Amniotic stem cell (primary cell): Measurements from ENCODE around the gene RPL32.

Experiments
- DNase-seq: peaks from one replicate; lab custom pipeline; 2025; lab: John Stamatoyannopoulos, UW

Gene RPL32

DNA sequence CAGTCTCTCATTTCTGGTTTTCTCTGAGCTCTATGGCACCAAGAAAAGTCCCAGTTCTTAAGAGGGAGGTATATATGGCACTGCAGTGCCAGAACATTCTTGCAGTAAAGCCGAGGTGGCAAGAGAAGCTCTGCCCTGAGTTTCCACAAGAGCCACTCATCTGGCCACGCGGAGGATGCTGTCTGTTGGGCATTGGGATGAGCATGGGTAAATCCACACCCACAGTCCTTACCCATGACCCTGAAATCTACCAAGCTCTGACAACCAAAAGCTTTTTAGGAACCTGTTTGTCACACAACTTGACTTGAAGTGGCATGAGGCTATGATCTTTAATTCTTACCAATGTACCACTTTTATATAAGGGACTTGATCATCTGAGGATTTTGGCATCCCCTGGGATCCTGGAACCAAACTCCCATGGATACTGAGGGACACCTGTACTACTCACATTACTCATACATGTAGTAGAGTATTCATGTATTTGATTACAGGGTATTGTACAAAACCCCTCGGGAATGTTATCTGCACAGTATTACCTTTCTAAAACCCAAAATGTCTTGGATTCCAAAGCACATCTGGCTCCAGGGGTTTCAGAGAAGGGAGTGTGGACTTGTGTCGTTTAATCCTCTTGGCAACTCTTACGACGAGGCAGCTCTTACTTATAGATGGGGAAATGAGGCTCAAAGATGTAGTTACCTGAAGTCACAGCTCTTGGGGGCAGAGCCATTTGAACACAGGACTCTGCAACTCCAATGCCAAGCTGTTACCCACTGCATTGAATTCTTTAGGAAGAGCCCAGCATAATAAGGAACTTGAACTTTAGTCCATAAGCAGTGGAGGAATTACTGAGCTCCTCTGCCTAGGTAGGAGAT, 8.8 kb downstream of the RPL32 start:
- DNase-seq: no peak

DNA sequence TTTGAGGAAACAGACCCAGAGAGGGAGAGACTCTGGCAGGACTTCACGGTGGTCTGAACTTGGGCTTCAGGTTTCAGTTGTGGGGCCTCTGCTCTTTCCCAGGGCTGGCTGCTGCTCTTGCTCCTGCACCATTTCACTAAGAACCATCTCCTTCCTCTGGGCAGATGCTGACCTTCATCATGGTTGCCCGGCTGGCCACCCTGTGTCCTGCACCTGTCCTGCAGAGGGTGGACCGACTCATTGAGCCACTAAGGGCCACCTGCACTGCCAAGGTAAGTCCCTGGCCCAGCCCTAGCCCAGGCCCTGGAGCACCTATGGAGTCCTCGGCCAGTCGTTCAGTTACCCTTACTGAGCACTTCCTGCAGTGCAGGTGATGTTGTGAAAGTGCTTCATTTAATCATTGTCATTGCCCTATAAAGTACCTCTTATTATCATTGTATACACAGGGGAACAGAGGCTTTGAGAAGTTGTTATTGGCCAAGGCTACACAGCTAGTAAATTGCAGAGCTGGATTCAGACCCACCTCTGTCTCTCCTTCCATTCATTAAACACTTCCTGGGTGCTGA, 10.0 kb downstream of the RPL32 start:
- DNase-seq: no peak

- no peak for DNase-seq
Measured at GRCh38 chr3:12830785-12831156, 10.6 kb downstream of the RPL32 start.

- DNase-seq: no peak
Measured at GRCh38 chr3:12829886-12830784, 11.2 kb downstream of the RPL32 start.

DNA sequence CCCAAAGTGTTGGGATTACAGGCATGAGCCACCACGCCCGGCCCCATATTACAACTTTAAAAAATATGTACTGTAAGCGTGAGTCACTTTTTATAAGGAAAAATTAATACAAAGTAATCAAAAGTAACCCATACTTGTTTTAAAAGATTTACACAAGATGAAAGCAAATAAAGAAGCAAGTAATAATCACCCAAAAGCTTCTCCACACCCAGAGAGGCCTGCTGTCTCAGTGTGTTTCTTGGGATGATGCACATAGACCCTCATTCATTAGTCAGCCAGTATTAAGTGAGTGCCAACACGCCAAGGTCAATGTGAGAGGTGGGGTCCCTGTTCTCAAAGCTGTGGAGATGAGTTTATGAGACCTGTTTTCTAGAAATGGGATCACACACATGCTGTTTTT, 12.0 kb downstream of the RPL32 start:
- DNase-seq: no peak

- no peak for DNase-seq
Measured at GRCh38 chr3:12828751-12829150, 12.6 kb downstream of the RPL32 start.

DNA sequence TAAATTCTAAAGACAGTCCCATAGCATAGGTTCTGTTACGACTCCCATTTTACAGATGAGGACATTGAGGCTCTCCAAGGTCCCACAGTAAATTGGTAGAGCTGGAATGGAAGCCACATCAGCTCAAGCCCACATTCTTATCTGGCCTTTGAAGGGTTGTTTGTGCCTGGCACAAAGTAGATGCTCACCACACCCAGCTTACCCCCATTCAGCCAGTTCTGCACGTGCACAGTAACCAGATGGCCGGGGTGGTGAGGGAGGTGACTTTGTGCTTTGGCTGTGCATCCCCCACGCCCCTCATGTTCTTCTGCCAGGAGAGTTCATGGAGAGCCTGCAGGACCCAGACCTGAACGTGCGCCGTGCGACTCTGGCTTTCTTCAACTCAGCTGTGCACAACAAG, 16.2 kb downstream of the RPL32 start:
- no peak for DNase-seq

DNA sequence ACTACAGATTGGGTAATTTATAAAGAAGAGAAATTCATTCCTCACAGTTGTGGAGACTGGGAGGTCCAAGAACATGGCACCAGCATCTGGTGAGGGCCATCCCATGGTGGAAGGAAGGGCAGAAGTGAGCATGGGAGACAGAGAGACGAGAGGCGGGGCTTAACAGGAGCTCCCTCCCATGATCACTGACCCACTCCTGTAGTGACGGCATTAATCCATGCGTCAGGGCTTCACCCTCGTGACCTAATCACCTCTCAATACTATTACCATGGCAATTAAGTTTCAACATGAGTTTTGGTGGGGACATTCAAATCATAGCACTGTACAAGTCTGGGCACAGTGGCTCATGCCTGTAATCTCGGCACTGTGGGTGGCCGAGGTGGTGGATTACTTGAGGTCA, 17.1 kb downstream of the RPL32 start:
- no peak for DNase-seq

- no peak for DNase-seq
Measured at GRCh38 chr3:12822725-12823373, 18.5 kb downstream of the RPL32 start.

DNA sequence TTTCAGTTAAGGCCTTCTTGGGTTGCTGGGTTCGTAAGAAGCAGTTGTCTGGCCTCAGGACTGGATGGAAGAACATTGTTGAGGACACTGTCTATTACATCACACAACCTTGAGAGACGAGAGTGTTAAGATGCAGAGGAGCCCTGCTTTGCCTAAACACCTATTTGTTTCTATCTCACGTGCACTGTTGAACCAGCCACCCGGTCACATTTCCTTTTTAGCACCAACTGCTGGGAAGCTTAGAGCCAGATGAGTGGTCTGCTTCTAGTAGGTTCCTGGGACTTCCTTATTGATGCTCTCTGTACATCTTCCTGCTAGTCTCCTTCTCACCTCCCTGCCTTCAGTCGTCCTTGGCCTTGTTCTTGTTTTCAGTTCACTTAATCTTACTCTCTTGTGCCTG, 22.6 kb downstream of the RPL32 start:
- DNase-seq: no peak

- DNase-seq: no peak
Measured at GRCh38 chr3:12818273-12818672, 23.1 kb downstream of the RPL32 start.

- no peak for DNase-seq
Measured at GRCh38 chr3:12817343-12817710, 24.0 kb downstream of the RPL32 start.

DNA sequence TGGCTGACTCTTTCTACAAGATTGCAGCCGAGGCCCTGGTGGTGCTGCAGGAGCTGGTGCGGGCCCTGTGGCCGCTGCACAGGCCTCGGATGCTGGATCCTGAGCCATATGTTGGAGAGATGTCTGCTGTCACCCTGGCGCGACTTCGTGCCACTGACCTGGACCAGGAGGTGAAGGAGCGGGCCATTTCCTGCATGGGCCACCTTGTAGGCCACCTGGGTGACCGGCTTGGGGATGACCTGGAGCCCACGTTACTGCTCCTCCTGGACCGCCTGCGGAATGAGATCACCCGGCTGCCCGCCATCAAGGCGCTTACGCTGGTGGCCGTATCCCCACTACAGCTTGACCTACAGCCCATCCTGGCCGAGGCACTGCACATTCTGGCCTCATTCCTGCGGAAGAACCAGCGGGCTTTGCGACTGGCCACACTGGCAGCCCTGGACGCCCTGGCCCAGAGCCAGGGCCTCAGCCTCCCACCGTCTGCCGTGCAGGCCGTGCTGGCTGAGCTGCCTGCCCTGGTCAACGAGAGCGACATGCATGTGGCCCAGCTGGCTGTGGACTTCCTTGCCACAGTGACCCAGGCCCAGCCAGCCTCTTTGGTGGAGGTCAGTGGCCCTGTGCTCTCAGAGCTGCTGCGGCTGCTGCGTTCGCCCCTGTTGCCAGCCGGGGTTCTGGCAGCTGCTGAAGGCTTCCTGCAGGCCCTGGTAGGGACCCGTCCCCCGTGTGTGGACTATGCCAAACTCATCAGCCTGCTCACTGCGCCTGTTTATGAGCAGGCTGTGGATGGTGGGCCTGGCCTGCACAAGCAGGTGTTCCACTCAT, 24.6 kb downstream of the RPL32 start:
- no peak for DNase-seq

- no peak for DNase-seq
Measured at GRCh38 chr3:12815719-12816118, 25.6 kb downstream of the RPL32 start.

DNA sequence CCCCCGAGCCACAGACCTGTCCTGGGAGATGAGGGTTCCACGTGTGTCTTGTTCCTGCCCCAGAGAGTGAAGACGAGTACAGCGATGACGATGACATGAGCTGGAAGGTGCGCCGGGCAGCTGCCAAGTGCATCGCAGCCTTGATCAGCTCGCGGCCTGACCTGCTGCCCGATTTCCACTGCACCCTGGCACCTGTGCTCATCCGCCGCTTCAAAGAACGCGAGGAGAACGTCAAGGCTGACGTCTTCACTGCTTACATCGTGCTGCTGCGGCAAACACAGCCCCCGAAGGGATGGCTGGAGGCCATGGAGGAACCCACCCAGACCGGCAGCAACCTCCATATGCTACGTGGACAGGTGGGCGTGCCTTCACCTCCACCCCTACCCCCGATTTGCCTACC, 26.3 kb downstream of the RPL32 start:
- no peak for DNase-seq

- no peak for DNase-seq
Measured at GRCh38 chr3:12813967-12814366, 27.4 kb downstream of the RPL32 start.

DNA sequence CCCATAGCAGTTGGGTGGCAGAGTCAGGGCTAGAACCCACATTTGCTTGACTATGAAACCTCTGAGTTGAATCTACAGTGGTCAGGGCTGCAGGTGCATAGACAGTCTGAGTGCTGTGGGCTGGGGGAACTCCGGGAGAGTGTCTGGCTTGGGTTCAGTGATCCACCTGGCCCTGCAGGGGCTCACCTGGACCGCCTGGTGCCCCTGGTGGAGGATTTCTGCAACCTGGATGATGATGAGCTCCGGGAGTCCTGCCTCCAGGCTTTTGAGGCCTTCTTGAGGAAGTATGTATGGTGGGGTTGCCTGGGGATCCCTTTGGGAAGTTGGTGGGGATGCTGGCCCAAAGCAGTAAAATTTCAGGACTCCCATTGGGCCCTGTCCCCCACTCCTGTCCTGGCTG, 28.6 kb downstream of the RPL32 start:
- no peak for DNase-seq

GRCh38 chr3:12810961-12811360, 30.4 kb downstream of the RPL32 start:
- no peak for DNase-seq

DNA sequence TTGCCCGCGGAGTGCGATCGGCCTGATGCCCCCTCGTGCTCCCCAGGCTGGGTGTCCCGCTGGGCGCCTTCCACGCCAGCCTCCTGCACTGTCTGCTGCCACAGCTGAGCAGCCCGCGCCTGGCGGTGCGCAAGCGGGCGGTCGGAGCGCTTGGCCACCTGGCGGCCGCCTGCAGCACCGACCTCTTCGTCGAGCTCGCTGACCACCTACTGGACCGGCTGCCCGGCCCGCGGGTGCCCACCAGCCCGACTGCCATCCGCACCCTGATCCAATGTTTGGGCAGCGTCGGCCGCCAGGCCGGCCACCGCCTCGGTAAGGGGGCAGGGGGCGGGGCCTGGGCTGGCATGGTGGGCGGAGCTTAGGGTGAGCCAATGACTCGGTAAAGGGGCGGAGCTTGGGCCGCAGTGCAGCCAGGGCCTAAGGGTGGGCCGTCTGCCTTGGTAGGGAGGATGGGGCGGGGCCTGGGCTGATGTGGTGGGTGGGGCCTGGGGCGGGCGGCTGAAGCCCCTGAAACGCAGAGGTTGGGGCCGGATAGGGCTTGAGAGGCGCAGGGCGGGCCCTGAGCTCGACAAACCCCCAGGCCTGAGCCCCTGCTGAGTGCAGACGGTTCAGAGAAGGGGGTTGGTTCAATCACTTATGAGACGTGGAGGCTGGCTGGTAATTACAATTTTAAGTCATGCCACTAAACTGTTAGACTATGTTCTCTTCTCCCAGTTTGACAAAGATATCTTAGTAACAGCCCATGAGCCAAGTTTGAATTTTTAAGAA, 31.2 kb downstream of the RPL32 start:
- DNase-seq: peak; percentile 84

DNA sequence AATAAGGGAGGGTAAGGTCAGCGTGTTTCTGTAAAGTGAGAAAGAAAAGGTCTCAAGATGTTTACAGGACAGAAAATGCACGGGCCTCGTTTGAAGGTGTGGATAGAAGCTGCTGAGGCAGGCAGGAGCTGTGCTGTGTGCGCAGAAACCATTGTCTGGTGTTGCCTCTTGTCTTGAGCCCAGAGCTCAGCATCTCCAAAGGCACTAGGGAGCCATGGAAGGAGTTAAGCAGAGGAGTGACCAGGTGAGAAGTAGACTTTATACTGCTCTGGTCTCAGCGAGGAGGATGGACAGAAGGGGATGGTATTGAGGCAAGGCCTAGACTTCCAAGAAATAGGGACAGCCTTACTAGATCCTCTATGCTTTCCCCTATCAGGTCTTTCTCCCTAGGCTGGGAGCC, 31.9 kb downstream of the RPL32 start:
- DNase-seq: no peak

GRCh38 chr3:12809001-12809400, 32.4 kb downstream of the RPL32 start:
- DNase-seq: no peak
